CD14-positive monocyte (primary cell): ENCODE results near the gene CDS1. TPM values are rescaled to one million over a fixed set of nuclear protein-coding genes. Genes with fewer than 3 reads are reported as not detected.
A peak's percentile ranks its signal among the peaks of the same experiment; 100 is the strongest.

Source experiments
- DNase-seq, 3 donors: peaks; one replicate each; pipeline ENCODE4 v3.0.0-alpha.2; 2011 to 2022
- H2AFZ ChIP-seq: 2 replicates; pipeline ENCODE4 v1.6.0; 2012; ENCODE audit warnings: mild to moderate bottlenecking, low read depth, low read length, inconsistent platforms; ENCODE audit not compliant: insufficient read depth, poor library complexity, severe bottlenecking
- H3K27ac ChIP-seq, 2 donors: 1 replicate in 1 of 2; 2 replicates in 1 of 2; pipeline ENCODE4 v1.5.1; 2012 to 2013; ENCODE audit warnings: low read length in 2 of 2, control low read depth in 1 of 2, inconsistent platforms in 1 of 2, low read depth in 1 of 2, mild to moderate bottlenecking in 1 of 2
- H3K27me3 ChIP-seq, 2 donors: one replicate each; pipeline versions ENCODE4 v1.6.0 to v1.6.1; 2011 to 2013; ENCODE audit warnings: low read length in 2 of 2; ENCODE audit not compliant: control insufficient read depth in 2 of 2, insufficient read depth in 2 of 2
- H3K36me3 ChIP-seq, 2 donors: replicated peaks in 1 of 2; 1 replicate in 1 of 2; 2 replicates in 1 of 2; pipeline versions ENCODE4 v1.5.1 to v1.6.1; 2012 to 2013; ENCODE audit warnings: low read length in 2 of 2, control low read depth in 1 of 2, inconsistent platforms in 1 of 2, mild to moderate bottlenecking in 1 of 2; ENCODE audit not compliant: insufficient read depth in 2 of 2, control insufficient read depth in 1 of 2
- H3K4me1 ChIP-seq, 2 donors: 1 replicate in 1 of 2; 2 replicates in 1 of 2; pipeline versions ENCODE4 v1.5.1 to v1.6.1; 2012 to 2013; ENCODE audit warnings: low read length in 2 of 2, control low read depth in 1 of 2, inconsistent platforms in 1 of 2, mild to moderate bottlenecking in 1 of 2, moderate library complexity in 1 of 2; ENCODE audit not compliant: insufficient read depth in 2 of 2, control insufficient read depth in 1 of 2
- H3K4me2 ChIP-seq: replicated peaks from 2 replicates; pipeline ENCODE3; 2012; ENCODE audit warnings: low read length, moderate library complexity, mild to moderate bottlenecking; ENCODE audit not compliant: poor library complexity, severe bottlenecking; ENCODE audit errors: extremely low read depth
- H3K4me3 ChIP-seq, 3 experiments: fragments of 200-600 bp in 1 of 3; sonication (generic) in 1 of 3; replicated peaks in 1 of 3; 1 replicate in 2 of 3; 2 replicates in 1 of 3; pipeline ENCODE4 v1.5.1; 2011 to 2013; ENCODE audit warnings: low read length in 3 of 3, mild to moderate bottlenecking in 3 of 3, control low read depth in 2 of 3, low read depth in 2 of 3, inconsistent platforms in 1 of 3, moderate library complexity in 1 of 3
- H3K79me2 ChIP-seq: 2 replicates; pipeline ENCODE4 v1.6.0; 2012; ENCODE audit warnings: mild to moderate bottlenecking, control low read depth, inconsistent platforms, low read length, moderate library complexity; ENCODE audit not compliant: insufficient read depth
- H3K9ac ChIP-seq: 2 replicates; pipeline ENCODE4 v1.6.0; 2017; ENCODE audit warnings: low read length, mild to moderate bottlenecking; ENCODE audit not compliant: insufficient read depth, poor library complexity, severe bottlenecking
- H3K9me3 ChIP-seq, 2 donors: replicated peaks in 1 of 2; 1 replicate in 1 of 2; 2 replicates in 1 of 2; pipeline versions ENCODE4 v1.5.1 to v1.6.1; 2012 to 2013; ENCODE audit warnings: low read length in 2 of 2, control low read depth in 1 of 2; ENCODE audit not compliant: control insufficient read depth in 1 of 2, insufficient read depth in 1 of 2
- H4K20me1 ChIP-seq: 2 replicates; pipeline ENCODE4 v1.6.0; 2012; ENCODE audit warnings: mild to moderate bottlenecking, low read length, control low read depth, moderate library complexity; ENCODE audit not compliant: insufficient read depth
- H3K27ac Mint-ChIP-seq, 7 donors: one replicate each; pipeline ENCODE4 v1.8.0; 2020; ENCODE audit warnings: mild to moderate bottlenecking in 7 of 7, mixed read lengths in 7 of 7, moderate library complexity in 6 of 7, inconsistent platforms in 2 of 7
- H3K27me3 Mint-ChIP-seq, 3 donors: one replicate each; pipeline ENCODE4 v1.8.0; 2021 to 2022; ENCODE audit warnings: low read depth in 3 of 3, mild to moderate bottlenecking in 3 of 3, mixed read lengths in 3 of 3, moderate library complexity in 3 of 3, inconsistent platforms in 1 of 3
- H3K36me3 Mint-ChIP-seq, 2 donors: one replicate each; pipeline ENCODE4 v1.8.0; 2020; ENCODE audit warnings: mixed read lengths in 2 of 2, inconsistent platforms in 1 of 2, mild to moderate bottlenecking in 1 of 2
- H3K4me1 Mint-ChIP-seq: one replicate; pipeline ENCODE4 v1.8.0; 2020; ENCODE audit warnings: mild to moderate bottlenecking, mixed read lengths
- H3K4me3 Mint-ChIP-seq, 2 donors: one replicate each; pipeline ENCODE4 v1.8.0; 2020; ENCODE audit warnings: mild to moderate bottlenecking in 2 of 2, mixed read lengths in 2 of 2, moderate library complexity in 1 of 2
- H3K9me3 Mint-ChIP-seq, 7 donors: one replicate each; pipeline ENCODE4 v1.8.0; 2020 to 2022; ENCODE audit warnings: mixed read lengths in 7 of 7, mild to moderate bottlenecking in 6 of 7, moderate library complexity in 6 of 7, inconsistent platforms in 2 of 7
- CTCF ChIP-seq: fragments of 200-600 bp; IDR thresholded peaks from one replicate; pipeline ENCODE4 v1.8.0; 2022; ENCODE audit warnings: antibody characterized with exemption, mild to moderate bottlenecking
- WGBS: methylation state at CpG from one replicate; pipeline ENCODE4 v1.1.5; 2013; ENCODE audit warnings: missing lambda C conversion rate; ENCODE audit not compliant: insufficient coverage; 5-methylcytosine and 5-hydroxymethylcytosine counted together
- intact Hi-C, 2 donors: fragments of 100-400 bp; cut with micrococcal nuclease; formaldehyde crosslinking; loops; one replicate each; pipeline versions ENCODE4 v1.15.0 to v1.15.1; 2023
- polyA plus RNA-seq, 3 donors: library from polyadenylated mRNA; depleted of rRNA in 1 of 3; unstranded in 2 of 3; stranded (reverse) in 1 of 3; fragments of 300-500 nt in 2 of 3; fragments of >200 nt in 1 of 3; fragmentation: Illumina TruSeq in 2 of 3; gene quantifications; 1 replicate in 2 of 3; 2 replicates in 1 of 3; pipeline ENCODE4 v1.2.3, GENCODE V29; 2012 to 2021

CDS1 gene
- polyA plus RNA-seq, 3 donors, result 0.12 to 0.15 (median 0.13) TPM

- intact Hi-C loops, result loop anchor here in 1 of 2 donors (5.0 kb wide), 1 partner anchor 98 kb away; no protein-coding TSS in a partner anchor
- Mint-ChIP-seq H3K4me1 (peaks cover 22% of the 10 kb centered on the region), H3K4me3 (peak overlapping the region; percentile 93 to 97), H3K36me3 (peaks cover 6 to 33% of the 10 kb centered on the region in 2 donors), H3K27me3 (peaks cover 25 to 51% (median 46%) of the 10 kb centered on the region in 3 donors), H3K27ac (peak overlapping the region in 4 of 7 donors; percentile 5 to 83 (median 75)), H3K9me3 (peaks cover 10 to 21% (median 16%) of the 10 kb centered on the region in 7 donors)
- 64% methylated on average over 2 of the region's 16 CpGs for WGBS
- Histone ChIP-seq H3K36me3 (no peaks in the 10 kb centered on the region), H3K4me2 (peak overlapping the region; percentile 85), H3K27me3 (peaks cover 32 to 49% of the 10 kb centered on the region in 2 donors), H3K79me2 (no peaks in the 10 kb centered on the region), H2AFZ (peak overlapping the region; percentile 95), H3K27ac (no peak overlapping the region), H3K9me3 (peaks cover 7 to 12% of the 10 kb centered on the region in 2 donors), H3K9ac (peak overlapping the region; percentile 59), H3K4me1 (peaks cover 21 to 25% of the 10 kb centered on the region in 2 donors), H3K4me3 (peak overlapping the region; percentile 63 to 78 (median 77)), H4K20me1 (no peaks in the 10 kb centered on the region)
- TF ChIP-seq CTCF, result peak; percentile 21
- DNase-seq, result peak in 2 of 3 donors; percentile 19 to 30
Observed at GRCh38 chr4:84583876-84584380, 1.0 kb downstream of the CDS1 start.

- H3K4me3 ChIP-seq, result no peak overlapping the region
- Mint-ChIP-seq H3K27ac (no peak overlapping the region), H3K4me1 (peaks cover 22% of the 10 kb centered on the region), H3K4me3 (no peak overlapping the region), H3K27me3 (peaks cover 25 to 54% (median 44%) of the 10 kb centered on the region in 3 donors), H3K36me3 (peaks cover 6 to 33% of the 10 kb centered on the region in 2 donors), H3K9me3 (peaks cover 12 to 28% (median 23%) of the 10 kb centered on the region in 7 donors)
- no peak for DNase-seq
- H3K27me3 ChIP-seq, result peaks cover 32 to 45% of the 10 kb centered on the region in 2 donors
- H3K4me2 ChIP-seq, result no peak overlapping the region
- H3K9ac ChIP-seq, result no peak overlapping the region
- peaks cover 7 to 16% of the 10 kb centered on the region in 2 donors for H3K9me3 ChIP-seq
- H2AFZ ChIP-seq, result no peak overlapping the region
- H4K20me1 ChIP-seq, result no peaks in the 10 kb centered on the region
- H3K79me2 ChIP-seq, result no peaks in the 10 kb centered on the region
- H3K4me1 ChIP-seq, result peaks cover 21 to 25% of the 10 kb centered on the region in 2 donors
- no peak overlapping the region for H3K27ac ChIP-seq
- TF ChIP-seq CTCF, result no peak
- intact Hi-C loops, result no loop called here
- H3K36me3 ChIP-seq, result no peaks in the 10 kb centered on the region
Observed at GRCh38 chr4:84585251-84585650, 2.3 kb downstream of the CDS1 start.
